Duodenal mucosa (tissue), 2 donors: ENCODE measurements around the gene STEAP3.
"Not testable (repeated sequence)": the region's sequence is repeated elsewhere in the genome, so short reads cannot be mapped to it uniquely, and the experiment has no call there.

Source experiments
- H3K27ac ChIP-seq: one replicate; pipeline ENCODE4 v1.7.0; 2013; ENCODE audit warnings: low read depth, low read length
- H3K27me3 ChIP-seq, 2 donors: one replicate each; pipeline ENCODE4 v1.7.0; 2013; ENCODE audit warnings: low read length in 2 of 2, control low read depth in 1 of 2; ENCODE audit not compliant: insufficient read depth in 2 of 2, control insufficient read depth in 1 of 2
- H3K36me3 ChIP-seq, 2 donors: one replicate each; pipeline ENCODE4 v1.7.0; 2013; ENCODE audit warnings: low read length in 2 of 2, control low read depth in 1 of 2; ENCODE audit not compliant: insufficient read depth in 2 of 2, control insufficient read depth in 1 of 2
- H3K4me1 ChIP-seq, 2 donors: one replicate each; pipeline ENCODE4 v1.7.0; 2013; ENCODE audit warnings: low read length in 2 of 2, control low read depth in 1 of 2; ENCODE audit not compliant: insufficient read depth in 2 of 2, control insufficient read depth in 1 of 2
- H3K4me3 ChIP-seq, 2 donors: one replicate each; pipeline ENCODE4 v1.7.0; 2013; ENCODE audit warnings: low read length in 2 of 2, low read depth in 1 of 2
- H3K9ac ChIP-seq, 2 donors: one replicate each; pipeline ENCODE4 v1.7.0; 2013; ENCODE audit warnings: low read length in 2 of 2, low read depth in 1 of 2
- H3K9me3 ChIP-seq, 2 donors: one replicate each; pipeline ENCODE4 v1.7.0; 2013; ENCODE audit warnings: low read length in 2 of 2, control low read depth in 1 of 2; ENCODE audit not compliant: control insufficient read depth in 1 of 2

Gene STEAP3

DNA sequence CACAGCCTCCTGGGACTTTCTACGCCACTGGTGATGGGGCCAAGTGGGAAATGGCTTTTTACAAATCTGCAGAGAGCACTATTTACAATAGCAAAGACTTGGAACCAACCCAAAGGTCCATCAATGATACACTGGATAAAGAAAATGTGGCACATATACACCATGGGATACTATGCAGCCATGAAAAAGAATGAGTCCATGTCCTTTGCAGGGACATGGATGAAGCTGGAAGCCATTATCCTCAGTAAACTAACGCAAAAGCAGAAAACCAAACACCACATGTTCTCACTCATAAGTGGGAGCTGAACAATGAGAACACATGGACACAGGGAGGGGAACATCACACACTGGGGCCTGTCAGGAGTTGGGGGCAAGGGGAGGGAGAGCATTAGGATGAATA, 54.8 kb downstream of the STEAP3 start:
- H3K4me3 ChIP-seq, H3K4me1 ChIP-seq, H3K9ac ChIP-seq, H3K27ac ChIP-seq, H3K36me3 ChIP-seq, H3K9me3 ChIP-seq, H3K27me3 ChIP-seq: not testable (repeated sequence)

DNA sequence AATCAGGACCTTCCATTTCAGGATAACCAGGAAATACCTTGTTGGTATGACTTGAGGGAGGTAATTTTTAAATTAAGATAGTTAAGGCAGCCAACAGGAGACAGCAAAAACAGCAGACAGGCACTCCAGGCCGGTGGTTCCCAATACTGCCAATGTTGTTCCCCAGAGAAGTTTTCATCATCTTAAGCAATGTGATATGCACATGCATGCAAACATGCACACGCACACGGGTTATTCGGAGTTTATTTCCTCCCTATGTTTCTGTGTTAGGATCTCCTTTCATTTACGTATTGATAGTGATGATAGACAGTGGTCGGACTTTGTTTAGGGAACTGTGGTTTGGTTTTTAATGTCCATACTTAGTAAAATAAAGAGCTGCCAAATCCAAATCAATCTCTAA, 55.3 kb downstream of the STEAP3 start:
- Histone ChIP-seq H3K4me3 (no peak overlapping the region), H3K27me3 (no peaks in the 10 kb centered on the region), H3K36me3 (no peaks in the 10 kb centered on the region), H3K9me3 (no peaks in the 10 kb centered on the region), H3K27ac (no peak overlapping the region), H3K9ac (no peak overlapping the region), H3K4me1 (no peaks in the 10 kb centered on the region)

DNA sequence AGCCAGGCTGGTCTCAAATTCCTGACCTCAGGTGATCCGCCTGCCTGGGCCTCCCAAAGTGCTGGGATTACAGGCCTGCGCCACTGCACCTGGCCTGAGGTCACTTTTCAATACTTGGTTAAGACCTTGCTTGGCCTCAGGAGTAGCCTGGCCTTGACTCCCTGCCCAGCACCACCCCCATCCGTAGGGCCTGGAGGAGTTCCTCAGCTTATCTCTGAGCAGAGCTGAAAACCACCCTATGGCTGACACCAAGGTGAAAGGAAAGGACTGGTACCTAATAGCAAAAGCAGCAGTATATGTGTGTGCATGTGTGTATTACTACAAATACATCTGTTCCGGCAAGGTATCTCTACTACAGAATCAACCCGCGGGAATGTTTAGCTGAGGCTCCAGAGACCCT, 56.0 kb downstream of the STEAP3 start:
- Histone ChIP-seq H3K9me3 (no peaks in the 10 kb centered on the region), H3K36me3 (no peaks in the 10 kb centered on the region), H3K27ac (no peak overlapping the region), H3K9ac (no peak overlapping the region), H3K27me3 (no peaks in the 10 kb centered on the region), H3K4me3 (no peak overlapping the region), H3K4me1 (no peaks in the 10 kb centered on the region)

DNA sequence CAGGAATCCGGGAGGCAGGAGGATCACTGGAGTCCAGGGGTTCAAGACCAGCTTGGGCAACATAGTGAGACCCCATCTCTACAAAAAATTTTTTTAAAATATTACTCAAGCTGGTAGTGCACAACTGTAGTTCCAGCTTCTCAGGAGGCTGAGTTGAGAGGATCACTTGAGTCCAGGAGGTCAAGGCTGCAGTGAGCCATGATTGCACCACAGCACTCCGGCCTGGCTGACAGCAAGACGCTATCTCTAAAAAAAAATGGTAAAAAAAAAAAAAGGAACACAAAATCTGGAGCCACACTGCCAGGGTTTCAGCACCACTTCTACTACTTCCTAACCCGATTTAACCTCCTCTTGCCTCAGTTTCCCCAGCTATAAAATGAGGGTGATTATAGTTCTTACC, 57.0 kb downstream of the STEAP3 start:
- Histone ChIP-seq H3K9ac (no peak overlapping the region), H3K4me3 (no peak overlapping the region), H3K27ac (no peak overlapping the region), H3K27me3 (no peaks in the 10 kb centered on the region), H3K4me1 (no peaks in the 10 kb centered on the region), H3K9me3 (no peaks in the 10 kb centered on the region), H3K36me3 (no peaks in the 10 kb centered on the region)

DNA sequence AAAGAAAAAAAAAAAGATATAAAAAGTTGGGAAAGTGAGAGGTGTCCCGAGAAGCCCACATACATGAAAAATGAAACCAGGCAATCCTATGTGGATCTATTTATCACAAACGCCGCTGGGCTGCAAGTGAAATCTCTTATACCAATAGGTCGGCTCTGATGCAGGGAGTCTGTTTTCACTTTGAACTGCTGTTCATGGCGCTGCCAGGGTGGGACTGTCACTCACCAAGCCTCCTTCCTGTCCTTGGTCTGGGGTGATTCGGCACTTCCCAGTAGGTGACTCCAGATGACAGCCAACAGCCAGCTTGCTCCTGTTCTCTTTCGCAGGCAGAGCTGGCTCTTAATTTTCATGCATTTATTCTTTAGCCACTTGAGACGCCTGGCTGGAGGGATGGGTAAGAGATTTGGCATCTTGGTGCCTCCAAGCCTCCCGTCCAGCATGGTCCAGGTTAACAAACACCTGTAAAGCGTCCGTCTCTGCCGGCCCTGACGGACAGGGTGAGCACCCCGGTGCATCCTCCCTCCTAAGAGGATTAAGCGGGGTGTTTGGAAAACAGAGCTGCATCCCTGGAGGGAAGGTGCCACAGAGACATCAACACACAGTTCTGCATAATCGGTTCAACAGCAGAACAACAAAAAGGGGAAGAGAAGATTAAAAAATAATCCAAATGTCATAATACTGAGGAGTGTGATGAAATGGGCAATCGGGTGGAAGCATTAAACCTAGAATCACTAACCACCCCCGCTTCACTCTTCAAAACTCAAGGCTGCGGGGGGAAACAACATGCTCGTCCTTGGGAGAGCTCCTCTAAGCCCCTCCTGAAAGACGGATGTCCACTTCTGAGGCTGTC, 58.7 kb downstream of the STEAP3 start:
- H3K9me3 ChIP-seq: no peaks in the 10 kb centered on the region
- H3K9ac ChIP-seq: no peak overlapping the region
- no peaks in the 10 kb centered on the region for H3K27me3 ChIP-seq

DNA sequence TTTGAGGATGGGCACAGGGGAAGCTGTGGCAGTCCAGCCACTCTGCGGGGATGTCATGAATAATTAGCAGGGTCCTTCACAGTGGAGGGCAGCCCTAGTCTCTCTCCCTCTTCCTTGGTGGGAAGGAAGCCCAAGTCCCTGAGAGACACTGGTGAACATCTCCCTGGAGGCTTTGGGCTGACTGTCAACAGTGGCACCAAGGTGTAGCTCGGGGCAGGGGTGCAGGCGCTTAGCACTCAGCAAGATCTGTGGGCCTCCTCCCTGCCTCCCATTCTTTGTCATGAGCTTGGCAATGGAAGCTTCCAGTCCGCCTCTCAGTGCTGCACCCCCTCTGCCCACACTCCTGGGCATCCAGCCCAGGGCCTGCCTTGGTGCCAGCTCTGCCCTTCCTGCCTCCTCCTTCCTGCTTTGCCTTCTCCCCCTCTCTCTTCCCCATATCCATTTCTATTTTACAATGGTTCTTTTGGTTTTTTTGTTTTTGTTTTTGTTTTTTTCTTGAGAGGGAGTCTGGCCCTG, 59.4 kb downstream of the STEAP3 start:
- H3K27ac ChIP-seq: no peak overlapping the region
- no peak overlapping the region for H3K9ac ChIP-seq
- no peaks in the 10 kb centered on the region for H3K36me3 ChIP-seq
- no peak overlapping the region for H3K4me3 ChIP-seq
- H3K4me1 ChIP-seq: no peaks in the 10 kb centered on the region
- H3K27me3 ChIP-seq: no peaks in the 10 kb centered on the region
- H3K9me3 ChIP-seq: no peaks in the 10 kb centered on the region

More for the DNA sequence above, 58.7 kb downstream of the STEAP3 start:
- Histone ChIP-seq H3K36me3 (no peaks in the 10 kb centered on the region), H3K27ac (no peak overlapping the region), H3K4me1 (no peaks in the 10 kb centered on the region), H3K4me3 (no peak overlapping the region)

DNA sequence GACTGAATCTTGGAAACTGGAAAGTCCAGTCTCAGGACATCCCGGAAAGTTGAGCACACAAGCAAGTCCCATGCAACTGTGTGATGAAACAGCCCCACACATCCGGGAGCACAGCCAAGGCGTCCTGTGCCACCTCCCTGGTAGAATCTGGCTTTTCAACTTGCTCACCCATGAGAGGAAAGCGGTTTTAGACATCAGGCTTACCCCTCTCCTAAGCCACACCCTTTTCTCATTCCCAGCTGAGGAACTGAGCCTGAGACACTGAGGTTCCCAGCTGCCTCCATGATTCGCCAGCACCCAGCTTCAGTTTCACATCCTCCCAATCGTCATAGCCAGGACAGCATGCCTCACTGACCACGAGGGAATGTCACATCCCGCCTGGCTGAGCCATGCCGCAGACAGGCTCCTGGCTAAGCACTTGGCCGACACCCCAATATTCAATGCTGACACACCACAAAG, 60.3 kb downstream of the STEAP3 start:
- Histone ChIP-seq H3K4me3 (no peak overlapping the region), H3K27ac (no peak overlapping the region), H3K36me3 (no peaks in the 10 kb centered on the region), H3K9ac (no peak overlapping the region), H3K27me3 (no peaks in the 10 kb centered on the region), H3K4me1 (no peaks in the 10 kb centered on the region), H3K9me3 (no peaks in the 10 kb centered on the region)

DNA sequence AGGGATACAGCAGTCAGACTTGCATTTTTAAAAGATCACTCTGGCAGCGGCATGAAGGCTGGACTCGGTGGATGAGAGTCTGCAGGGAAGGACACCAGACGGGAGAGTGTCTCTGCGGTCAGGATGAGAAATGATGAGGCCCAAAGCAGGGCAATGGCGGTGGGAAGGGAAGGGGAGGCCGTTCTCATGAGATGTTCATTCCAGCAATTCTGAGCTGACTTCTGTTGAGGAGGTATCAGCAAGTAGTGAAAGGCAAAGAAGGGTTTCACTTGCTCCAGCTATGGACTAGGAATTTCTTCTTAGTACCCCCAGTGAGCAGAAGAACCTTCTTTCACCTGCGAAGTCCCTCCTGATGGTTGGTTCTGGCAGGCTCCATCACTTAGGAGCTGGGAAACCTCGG, 63.0 kb downstream of the STEAP3 start:
- Histone ChIP-seq H3K27me3 (no peaks in the 10 kb centered on the region), H3K9ac (no peak overlapping the region), H3K36me3 (no peaks in the 10 kb centered on the region), H3K27ac (no peak overlapping the region), H3K4me1 (no peaks in the 10 kb centered on the region), H3K4me3 (no peak overlapping the region), H3K9me3 (no peaks in the 10 kb centered on the region)

DNA sequence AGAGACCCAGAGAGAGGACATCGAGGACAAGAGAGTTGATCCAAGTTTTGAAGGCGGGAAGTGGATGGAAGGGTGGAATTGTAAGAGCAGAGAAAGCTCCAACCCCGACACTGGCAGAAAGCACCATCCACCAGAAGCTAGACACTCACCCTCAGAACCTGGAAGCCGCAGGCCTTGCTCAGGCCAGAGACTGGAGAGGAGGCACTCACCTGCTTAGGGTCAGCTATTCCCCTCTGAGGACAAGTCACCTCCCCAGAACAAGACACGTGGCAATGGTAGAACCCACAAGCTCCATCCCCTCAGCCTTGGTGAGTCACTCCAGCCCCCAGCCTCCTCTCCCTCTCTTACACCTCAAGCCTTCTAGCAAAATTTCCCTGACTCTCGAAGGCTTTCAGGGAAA, 64.9 kb downstream of the STEAP3 start:
- Histone ChIP-seq H3K4me1 (no peaks in the 10 kb centered on the region), H3K9me3 (no peaks in the 10 kb centered on the region), H3K36me3 (no peaks in the 10 kb centered on the region), H3K27ac (no peak overlapping the region), H3K9ac (no peak overlapping the region), H3K27me3 (no peaks in the 10 kb centered on the region), H3K4me3 (no peak overlapping the region)

DNA sequence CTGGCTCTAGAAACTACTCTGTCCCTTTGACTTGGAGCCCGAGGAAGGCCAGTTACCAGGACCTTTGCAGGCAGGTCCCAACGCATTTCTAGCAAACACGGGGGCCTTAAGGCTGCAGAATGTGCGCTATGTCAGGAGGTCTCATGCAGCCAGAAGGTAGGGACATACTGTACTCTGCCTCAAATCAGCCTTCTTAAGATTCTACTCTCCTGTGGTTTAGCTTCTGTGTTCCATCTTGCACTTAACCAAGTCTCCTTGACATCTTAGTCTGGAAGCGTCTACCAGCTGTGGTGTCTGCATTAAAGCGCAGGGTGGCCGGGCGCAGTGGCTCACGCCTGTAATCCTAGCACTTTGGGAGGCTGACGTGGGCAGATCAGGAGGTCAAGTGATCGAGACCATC, 65.5 kb downstream of the STEAP3 start:
- no peaks in the 10 kb centered on the region for H3K9me3 ChIP-seq
- H3K4me1 ChIP-seq: no peaks in the 10 kb centered on the region
- H3K36me3 ChIP-seq: no peaks in the 10 kb centered on the region
- no peak overlapping the region for H3K4me3 ChIP-seq
- H3K27me3 ChIP-seq: no peaks in the 10 kb centered on the region
- no peak overlapping the region for H3K9ac ChIP-seq
- H3K27ac ChIP-seq: no peak overlapping the region
